Measurements from ENCODE around the gene SLC25A23.

Gene SLC25A23

DNA sequence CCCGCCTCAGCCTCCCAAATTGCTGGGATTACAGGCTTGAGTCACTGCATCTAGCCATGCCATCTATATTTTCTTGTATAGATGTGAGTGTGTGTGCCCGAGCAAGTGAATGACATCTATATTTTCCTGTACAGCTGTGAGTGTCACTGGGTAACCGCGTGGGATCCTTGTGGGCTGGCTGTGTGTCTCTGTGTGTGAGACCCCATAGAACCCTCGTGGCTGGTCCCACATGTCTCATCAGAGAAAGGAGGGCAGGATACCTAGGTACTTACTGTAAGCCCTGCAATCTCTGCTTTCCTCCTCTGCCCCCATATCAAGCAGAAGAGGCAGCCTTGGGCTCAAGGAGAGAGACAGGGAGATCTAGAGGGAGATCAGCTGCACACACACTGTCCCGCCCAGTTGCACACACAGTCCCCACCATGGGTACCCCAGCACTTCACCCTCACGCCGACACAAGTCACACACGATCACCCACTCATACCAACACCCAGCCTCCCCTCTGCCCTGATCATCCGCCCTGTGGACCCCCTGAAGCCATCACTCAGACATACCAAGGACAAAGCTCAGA is 21.3 kb upstream of the SLC25A23 start:
- no peak for DNase-seq

DNA sequence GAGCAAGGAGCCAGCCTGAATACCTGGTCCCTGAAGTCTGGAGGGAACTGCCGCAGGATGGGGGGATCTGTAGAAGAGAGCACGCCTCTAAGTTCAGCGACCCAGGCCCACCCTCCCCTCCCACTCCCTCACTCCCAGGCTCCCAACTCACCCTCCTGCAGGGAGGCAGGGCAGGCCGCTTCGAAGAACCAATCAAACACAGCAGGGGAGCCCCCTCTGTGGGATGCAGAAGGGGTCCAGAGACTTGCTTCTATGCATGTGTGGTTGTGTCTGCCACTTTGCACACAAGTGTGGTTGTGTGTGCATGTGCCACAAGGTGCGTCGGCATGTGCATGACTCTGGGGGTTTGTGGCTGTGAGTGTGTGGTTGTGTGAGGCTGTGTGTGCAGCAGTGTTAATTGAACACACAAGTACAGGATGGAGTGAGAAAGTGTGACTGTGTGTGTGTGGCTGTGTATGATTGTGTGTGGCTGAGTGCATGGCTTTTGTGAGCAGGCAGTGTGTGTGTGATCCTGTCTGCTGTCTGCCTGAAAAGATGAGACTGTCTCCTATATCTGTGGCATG is 20.3 kb upstream of the SLC25A23 start:
- DNase-seq: no peak

GRCh38 chr19:6478815-6479214 is 19.2 kb upstream of the SLC25A23 start:
- no peak for DNase-seq

DNA sequence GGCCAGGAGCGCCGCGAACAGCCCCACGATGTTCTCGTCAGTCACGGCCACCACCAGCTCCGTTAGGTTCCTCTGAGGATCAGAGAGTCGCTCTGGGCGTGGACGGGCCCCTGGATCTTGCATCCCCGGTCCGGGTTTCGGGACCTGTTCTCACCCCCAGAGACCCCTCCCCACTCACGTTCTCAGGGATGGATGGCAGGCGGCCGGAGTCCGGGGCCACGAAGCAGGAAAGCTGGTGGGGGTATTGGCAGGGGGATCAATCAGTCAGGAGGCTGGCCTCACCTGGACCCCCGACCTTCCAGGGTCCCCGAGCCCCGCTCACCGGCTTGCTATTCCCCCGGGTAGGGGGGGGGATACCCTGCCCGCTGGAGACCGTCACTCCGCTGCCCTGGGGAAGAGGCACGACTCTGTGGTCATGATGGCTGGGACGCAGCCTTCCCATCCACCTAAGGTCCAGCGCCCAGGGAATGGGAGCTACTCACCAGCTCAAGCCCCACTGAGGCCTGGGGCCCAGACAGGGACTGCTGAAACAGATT is 17.4 kb upstream of the SLC25A23 start:
- DNase-seq: no peak

DNA sequence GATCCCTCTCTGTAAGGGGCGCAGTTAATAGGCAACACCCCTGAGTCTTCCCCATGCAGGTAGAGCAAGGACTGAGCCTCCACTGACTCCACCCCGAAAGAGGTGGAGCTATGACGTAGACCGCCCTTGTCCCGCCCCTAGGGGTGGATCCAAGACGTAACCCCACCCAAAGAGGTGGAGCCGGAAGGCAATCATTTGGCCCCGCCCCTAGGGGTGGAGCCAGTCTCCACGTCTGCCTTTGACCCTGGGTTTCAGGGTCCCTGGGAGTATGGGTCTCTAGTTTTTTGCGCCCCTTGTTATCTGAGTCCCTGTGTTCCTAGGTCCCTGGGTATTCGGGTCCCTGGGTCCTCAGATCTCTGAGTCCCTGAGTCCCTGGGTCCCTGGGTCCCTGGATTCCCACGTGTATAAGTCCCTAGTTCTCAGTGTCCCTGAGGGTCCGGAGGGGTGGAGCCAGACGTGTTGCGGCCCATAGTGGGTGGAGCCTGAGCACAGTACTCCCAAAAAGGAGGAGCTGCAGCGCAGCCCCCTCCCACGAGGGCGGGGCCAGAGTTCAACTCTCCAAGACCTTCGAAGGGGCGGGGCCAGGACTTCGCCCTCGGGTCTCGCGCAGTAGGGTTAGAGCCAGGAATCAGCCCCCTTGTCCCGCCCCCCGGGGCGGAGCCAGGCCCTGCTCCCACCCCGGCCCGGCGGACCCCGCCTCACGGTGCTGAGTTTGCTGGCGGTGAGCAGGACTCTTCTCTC is 16.7 kb upstream of the SLC25A23 start:
- DNase-seq: no peak

GRCh38 chr19:6475321-6476108 is 15.9 kb upstream of the SLC25A23 start:
- DNase-seq: no peak

DNA sequence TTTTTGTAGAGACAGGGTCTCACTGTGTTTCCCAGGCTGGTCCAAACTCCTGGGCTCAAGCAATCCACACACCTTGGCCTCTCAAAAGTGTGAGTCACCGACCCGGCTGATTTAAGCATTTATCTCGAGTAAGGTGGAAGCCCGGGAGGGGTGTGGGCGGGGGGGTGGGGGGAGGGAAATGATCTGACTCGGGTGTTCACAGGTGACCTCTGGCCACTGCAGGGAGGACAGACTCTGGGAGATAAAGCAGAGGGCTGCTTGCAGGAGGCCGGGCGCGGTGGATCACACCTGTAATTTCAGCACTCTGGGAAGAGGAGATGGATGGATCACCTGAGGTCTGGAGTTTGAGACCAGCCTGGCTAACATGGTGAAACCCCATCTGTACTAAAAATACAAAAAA is 14.1 kb upstream of the SLC25A23 start:
- no peak for DNase-seq

DNA sequence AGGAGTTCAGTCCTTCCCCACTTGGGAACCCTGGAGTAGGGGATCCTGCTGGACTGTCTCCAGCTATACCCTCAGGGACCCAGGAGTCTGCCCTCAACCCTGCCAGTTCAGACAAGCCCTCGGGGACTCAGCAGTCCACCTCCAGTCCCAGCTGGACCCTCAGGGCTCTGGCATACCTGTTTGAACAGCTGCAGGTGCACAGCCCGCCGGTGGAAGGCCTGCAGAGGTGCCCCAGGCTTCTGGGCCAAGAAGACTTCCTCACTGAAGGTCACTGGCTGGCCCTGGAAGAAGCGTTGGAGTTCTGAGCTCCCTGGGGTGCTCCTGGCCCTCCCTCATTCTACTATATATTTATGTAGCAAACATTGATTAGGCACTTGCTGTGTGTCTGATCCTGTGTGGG is 13.1 kb upstream of the SLC25A23 start:
- DNase-seq: no peak

GRCh38 chr19:6471076-6471475 is 11.5 kb upstream of the SLC25A23 start:
- no peak for DNase-seq

DNA sequence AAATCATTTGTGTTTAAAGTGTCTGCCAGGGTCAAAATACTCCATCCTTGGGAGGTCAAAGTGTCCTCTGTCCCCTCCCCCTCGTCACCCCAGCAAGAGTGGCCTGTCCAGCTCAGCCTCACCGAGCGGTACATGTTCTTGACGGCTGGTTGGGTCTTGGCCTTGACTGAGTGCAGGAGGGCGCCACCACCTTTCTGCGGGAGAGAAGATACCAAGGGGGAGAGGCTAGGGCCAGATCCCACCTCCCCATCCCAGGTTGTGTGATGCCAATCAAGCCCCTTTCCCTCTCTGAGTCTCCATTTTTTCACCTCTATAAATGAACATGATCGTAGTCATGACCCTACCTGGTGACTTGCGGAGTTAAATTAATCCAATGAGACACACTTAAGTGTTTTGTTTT is 10.6 kb upstream of the SLC25A23 start:
- no peak for DNase-seq

GRCh38 chr19:6467384-6467783 is 7.8 kb upstream of the SLC25A23 start:
- no peak for DNase-seq

DNA sequence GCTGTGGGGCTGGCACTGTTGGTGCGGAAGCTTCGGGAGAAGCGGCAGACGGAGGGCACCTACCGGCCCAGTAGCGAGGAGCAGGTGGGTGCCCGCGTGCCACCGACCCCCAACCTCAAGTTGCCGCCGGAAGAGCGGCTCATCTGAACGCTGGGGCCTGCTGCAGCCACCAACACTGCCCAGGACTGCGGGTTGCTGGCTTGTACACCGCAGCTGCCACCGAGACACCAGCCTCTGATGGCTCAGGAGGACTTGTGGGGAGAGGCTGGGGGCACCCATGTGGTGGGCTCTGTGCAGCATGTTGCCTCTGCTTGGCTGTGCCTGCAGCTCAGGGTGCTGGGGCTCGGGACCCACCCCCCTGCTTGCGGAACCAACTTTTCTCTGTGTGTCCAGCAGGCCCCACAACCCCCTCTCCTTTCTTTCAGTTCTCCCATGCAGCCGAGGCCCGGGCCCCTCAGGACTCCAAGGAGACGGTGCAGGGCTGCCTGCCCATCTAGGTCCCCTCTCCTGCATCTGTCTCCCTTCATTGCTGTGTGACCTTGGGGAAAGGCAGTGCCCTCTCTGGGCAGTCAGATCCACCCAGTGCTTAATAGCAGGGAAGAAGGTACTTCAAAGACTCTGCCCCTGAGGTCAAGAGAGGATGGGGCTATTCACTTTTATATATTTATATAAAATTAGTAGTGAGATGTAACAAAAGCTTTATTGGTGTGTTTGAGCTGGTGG is 7.1 kb upstream of the SLC25A23 start:
- DNase-seq: no peak

DNA sequence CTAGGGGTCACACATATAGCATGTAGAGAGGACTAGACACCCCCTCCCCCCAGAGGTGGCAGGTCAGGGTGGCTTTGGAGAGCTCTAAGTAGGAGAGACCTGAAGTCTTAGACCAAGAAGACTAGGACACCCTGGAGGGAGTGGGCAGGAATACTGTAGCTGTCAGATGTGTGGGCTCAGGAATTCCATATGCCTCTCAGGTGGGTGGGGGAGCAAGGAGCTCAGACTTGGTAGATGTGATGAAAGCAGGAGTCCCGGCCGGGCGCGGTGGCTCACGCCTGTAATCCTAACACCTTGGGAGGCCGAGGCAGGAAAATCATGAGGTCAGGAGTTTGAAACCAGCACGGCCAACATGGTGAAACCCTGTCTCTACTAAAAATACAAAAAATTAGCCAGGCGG is 6.1 kb upstream of the SLC25A23 start:
- DNase-seq: no peak

GRCh38 chr19:6465006-6465405 is 5.4 kb upstream of the SLC25A23 start:
- no peak for DNase-seq

GRCh38 chr19:6464070-6464873 is 4.7 kb upstream of the SLC25A23 start, which contains the start of gene CRB3:
Gene CRB3, plus strand, starts transcription at chr19:6464271. Its CDS starts 431 bp downstream, at chr19:6464702.
- DNase-seq: peak; percentile 53 to 63

DNA sequence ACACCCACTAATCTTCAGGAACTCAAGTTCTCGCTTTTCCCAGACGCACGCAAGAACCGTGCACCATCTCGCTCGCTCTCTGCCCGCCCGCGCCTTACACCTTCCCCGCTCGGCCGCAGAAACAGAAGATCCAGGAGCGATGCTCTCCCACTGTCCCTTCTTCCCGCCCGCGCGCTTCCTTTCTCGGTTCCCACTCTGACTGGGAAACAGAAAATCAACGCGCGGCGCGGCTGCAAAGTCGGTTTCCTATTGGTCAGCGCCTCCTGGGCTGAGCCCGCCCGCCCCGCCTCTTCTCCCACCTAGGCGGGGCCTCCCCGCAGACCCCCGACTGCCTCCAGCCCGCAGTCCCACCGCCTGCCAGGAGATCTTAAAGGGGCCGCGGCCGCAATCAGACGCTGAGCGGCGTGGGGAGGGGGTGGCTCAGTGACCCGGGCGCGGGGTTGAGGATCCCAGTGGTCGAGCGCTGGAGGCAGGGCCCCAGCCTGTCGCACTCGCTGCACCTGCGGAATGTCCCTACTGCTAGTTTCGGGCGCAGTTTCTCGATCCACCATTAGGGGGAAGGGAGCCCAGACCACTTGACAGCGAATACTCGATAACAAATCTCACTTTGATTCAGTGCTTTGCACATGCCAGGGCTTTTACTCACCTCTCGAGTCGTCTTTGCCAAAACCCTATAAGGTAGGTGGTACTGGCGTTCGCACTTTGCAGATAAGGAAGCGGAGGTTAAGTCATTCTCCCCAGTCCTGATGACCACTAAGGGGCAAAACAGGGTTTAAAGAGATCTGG is 700 bp upstream of the SLC25A23 start:
- DNase-seq: peak; percentile 75 to 81

- DNase-seq: no peak
Observed at GRCh38 chr19:6458695-6459261, 814 bp downstream of the SLC25A23 start.

DNA sequence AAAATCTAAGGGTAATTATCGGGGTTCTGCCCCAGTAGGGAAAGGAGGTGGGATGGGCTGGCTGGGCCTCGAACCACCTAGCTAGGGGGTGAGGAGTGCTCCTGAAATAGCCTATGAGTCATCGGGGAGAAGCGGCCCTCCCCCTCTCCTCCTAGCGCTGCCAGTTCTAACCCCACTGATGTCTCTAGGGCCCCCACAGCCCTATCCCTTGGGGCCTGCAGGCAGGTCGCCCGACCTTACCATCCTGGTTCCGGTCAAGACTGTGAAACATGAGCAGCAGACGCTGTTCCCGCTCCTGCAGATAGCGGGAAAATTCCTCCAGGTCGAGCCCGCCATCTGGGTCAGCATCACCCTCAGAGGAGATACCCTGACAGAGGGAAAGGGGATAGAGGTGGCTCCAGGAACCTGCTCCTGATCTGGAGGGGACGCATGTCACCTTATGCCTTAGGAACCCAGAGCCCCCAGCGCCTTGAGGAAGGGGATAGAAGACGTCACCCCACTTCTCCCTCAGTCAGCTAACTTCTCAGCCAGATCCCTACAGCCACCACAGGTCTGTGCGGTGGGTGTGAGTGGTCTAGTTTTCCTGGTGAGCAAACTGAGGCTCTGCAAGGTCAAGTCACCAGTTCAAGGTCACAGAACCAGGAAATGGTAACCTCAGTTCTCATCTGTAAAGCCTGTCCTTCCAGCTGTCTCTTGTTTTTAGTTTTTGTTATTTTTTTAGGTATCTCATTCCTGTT is 1.5 kb downstream of the SLC25A23 start:
- DNase-seq: no peak

DNA sequence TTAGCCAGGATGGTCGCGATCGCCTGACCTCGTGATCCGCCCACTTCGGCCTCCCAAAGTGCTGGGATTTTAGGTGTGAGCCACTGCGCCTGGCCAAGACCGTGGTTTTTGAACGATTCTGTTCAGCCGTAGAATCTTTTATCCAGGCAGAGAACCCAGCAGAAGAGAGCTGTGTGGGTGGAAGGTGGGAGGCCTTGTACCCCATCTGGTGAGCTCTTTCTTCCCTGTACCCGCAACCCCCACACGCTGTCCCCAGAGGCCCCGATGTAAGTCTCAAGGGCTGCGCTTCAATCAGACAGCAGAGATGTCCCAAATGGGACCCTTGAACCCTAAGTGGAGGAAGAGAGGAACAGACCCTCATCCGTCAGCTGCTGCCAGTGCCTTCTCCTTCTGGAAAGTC is 3.7 kb downstream of the SLC25A23 start:
- no peak for DNase-seq

All from NCI-H187 (cell line).